Osteoblast (primary cell): Measurements from ENCODE around the gene DNAJC16. TPM values are rescaled to one million over a fixed set of nuclear protein-coding genes. Genes with fewer than 3 reads are reported as not detected.
A peak's percentile ranks its signal among the peaks of the same experiment; 100 is the strongest.

Source experiments
- small RNA-seq: library from RNA; depleted of rRNA; stranded (forward); fragments of <200 nt; gene quantifications from one replicate; pipeline ENCODE3, GENCODE V24; 2012
- total RNA-seq: library from RNA; depleted of rRNA; stranded (reverse); fragments of >200 nt; gene quantifications from 2 replicates; pipeline ENCODE4 v1.2.3, GENCODE V29; 2012

DNAJC16 gene
- total RNA-seq, 1 donor: 19.2 TPM

Small RNA genes lying within 50 kb of the gene (small RNA-seq; reads per million reads assigned to genes)
- not detected for gene CD24P1
- gene RNU7-179P: not detected
- 1.6 reads per million, percentile 54 among the genes with 10 or more reads in this experiment for gene SCARNA21B

Other genes starting within 250 kb of the DNAJC16 start
- gene EFHD2, start 117.0 kb upstream of the DNAJC16 start, total RNA-seq: 35.8 and 36.8 TPM in 2 replicates
- not detected in 2 replicates for gene CTRC, start 88.4 kb upstream of the DNAJC16 start, total RNA-seq
- not detected in 2 replicates for gene CELA2A, start 70.1 kb upstream of the DNAJC16 start, total RNA-seq
- 0.36 TPM in 1 of 2 replicates, not detected in the other for gene CELA2B, start 50.7 kb upstream of the DNAJC16 start, total RNA-seq
- gene CASP9, start 2.6 kb upstream of the DNAJC16 start, total RNA-seq: 10.0 and 10.9 TPM in 2 replicates
- 2.2 and 2.7 TPM in 2 replicates for gene AGMAT, start 58.2 kb downstream of the DNAJC16 start, total RNA-seq
- 29.3 and 29.5 TPM in 2 replicates for gene DDI2, start 90.6 kb downstream of the DNAJC16 start, total RNA-seq
- 123 and 132 TPM in 2 replicates for gene PLEKHM2, start 157.5 kb downstream of the DNAJC16 start, total RNA-seq
- 1.4 and 1.5 TPM in 2 replicates for gene SLC25A34, start 209.4 kb downstream of the DNAJC16 start, total RNA-seq
- gene TMEM82, start 215.7 kb downstream of the DNAJC16 start, total RNA-seq: not detected in 2 replicates
- 108 and 121 TPM in 2 replicates for gene FBLIM1, start 231.9 kb downstream of the DNAJC16 start, total RNA-seq